Skeletal muscle cell (primary cell): Measurements from ENCODE around the gene C1QTNF3.

ENCODE experiments used
- DNase-seq: peaks from one replicate; pipeline ENCODE4 v3.0.0-alpha.2; 2010; ENCODE audit warnings: low read depth
- H3K4me3 ChIP-seq: 2 replicates; pipeline ENCODE4 v1.5.1; 2011; ENCODE audit warnings: low read depth, mild to moderate bottlenecking, control low read depth, low read length, moderate library complexity

The C1QTNF3 gene

GRCh38 chr5:33969572-33970452, 73.2 kb downstream of the C1QTNF3 start:
- DNase-seq, result peak; percentile 42
- no peak overlapping the region for H3K4me3 ChIP-seq

DNA sequence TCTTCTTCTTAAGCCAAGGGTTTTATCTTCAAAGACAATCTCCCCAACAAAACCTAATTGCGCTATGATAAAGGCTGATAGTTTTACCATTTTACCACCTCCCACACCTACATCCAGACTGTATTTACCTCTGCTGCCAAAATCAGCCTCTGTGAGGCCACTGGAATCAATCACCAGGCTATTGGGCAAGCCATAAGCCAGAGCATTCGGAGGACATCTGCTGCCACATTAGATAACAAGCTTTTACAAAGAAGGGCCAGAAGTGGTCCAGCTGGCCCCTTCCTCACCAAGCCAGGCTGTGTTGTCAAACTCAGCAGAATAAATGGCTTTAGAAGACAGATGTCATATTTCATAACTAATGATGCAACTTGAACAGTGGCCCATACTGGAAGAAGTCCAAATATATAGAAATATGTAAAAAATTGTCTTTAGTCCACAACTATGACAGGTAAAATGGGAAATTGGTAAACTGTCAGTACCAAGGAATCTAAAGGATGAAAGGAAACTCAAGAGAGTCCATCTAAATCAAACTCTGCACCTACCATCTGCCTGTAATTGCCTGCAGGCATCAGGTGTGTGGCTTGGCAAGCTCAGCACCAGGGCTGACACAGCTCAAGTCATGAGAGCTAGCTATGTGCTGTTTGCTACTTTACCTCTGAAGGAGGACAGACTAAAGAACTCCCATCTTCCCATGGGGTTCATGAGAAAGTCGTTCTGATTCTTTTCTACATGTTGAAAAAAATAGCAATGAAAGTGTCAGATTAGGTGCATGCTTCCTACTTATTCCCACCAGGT, 74.6 kb downstream of the C1QTNF3 start:
- no peak for DNase-seq
- no peak overlapping the region for H3K4me3 ChIP-seq
